ENCODE data around the gene MNAT1.

Gene MNAT1

GRCh38 chr14:60970146-60970545 is 235.6 kb downstream of the MNAT1 start:
- no peak overlapping the region for H3K4me3 ChIP-seq (ENCODE audit: low read length)
- no peak overlapping the region for H3K27ac ChIP-seq (ENCODE audit: low read depth, low read length)
- no peak for TF ChIP-seq CTCF (IDR thresholded peaks at IDR 0.05; ENCODE audit: low read depth, low read length, poor library complexity, severe bottlenecking)
- TF ChIP-seq EZH2phosphoT487 (IDR thresholded peaks at IDR 0.05; ENCODE audit: borderline replicate concordance, low read length) = no peak
- no peaks in the 10 kb centered on the region for H3K9me2 ChIP-seq (replicated peaks; ENCODE audit: control insufficient read depth, low read length)
- no peaks in the 10 kb centered on the region for H3K9me3 ChIP-seq (ENCODE audit: control insufficient read depth, insufficient read depth, low read length)
- H3K36me3 ChIP-seq (ENCODE audit: control insufficient read depth, low read length) = peaks cover 26% of the 10 kb centered on the region
- H3K4me2 ChIP-seq (ENCODE audit: low read length) = no peak overlapping the region
- H3K79me2 ChIP-seq (ENCODE audit: control insufficient read depth, low read length) = no peaks in the 10 kb centered on the region
- no peaks in the 10 kb centered on the region for H3K27me3 ChIP-seq (ENCODE audit: control insufficient read depth, low read length)
- H3K4me1 ChIP-seq (ENCODE audit: control insufficient read depth, low read length) = peaks cover 14% of the 10 kb centered on the region
- no peaks in the 10 kb centered on the region for H4K20me1 ChIP-seq (ENCODE audit: control insufficient read depth, insufficient read depth, low read depth, low read length)
- H3F3A ChIP-seq (ENCODE audit: control insufficient read depth, insufficient read depth) = peaks cover 7% of the 10 kb centered on the region; the same call in 1 of the 2 replicates

GRCh38 chr14:60971271-60971670 is 236.7 kb downstream of the MNAT1 start:
- no peak overlapping the region for H3K4me2 ChIP-seq (ENCODE audit: low read length)
- H3K4me1 ChIP-seq (ENCODE audit: control insufficient read depth, low read length) = peaks cover 14% of the 10 kb centered on the region
- H3K36me3 ChIP-seq (ENCODE audit: control insufficient read depth, low read length) = peaks cover 37% of the 10 kb centered on the region
- H3K9me3 ChIP-seq (ENCODE audit: control insufficient read depth, insufficient read depth, low read length) = no peaks in the 10 kb centered on the region
- H3K4me3 ChIP-seq (ENCODE audit: low read length) = no peak overlapping the region
- H3F3A ChIP-seq (ENCODE audit: control insufficient read depth, insufficient read depth) = peaks cover 7% of the 10 kb centered on the region; the same call in 1 of the 2 replicates
- H3K27me3 ChIP-seq (ENCODE audit: control insufficient read depth, low read length) = no peaks in the 10 kb centered on the region
- H4K20me1 ChIP-seq (ENCODE audit: control insufficient read depth, insufficient read depth, low read depth, low read length) = no peaks in the 10 kb centered on the region
- TF ChIP-seq CTCF (IDR thresholded peaks at IDR 0.05; ENCODE audit: low read depth, low read length, poor library complexity, severe bottlenecking) (no peak), EZH2phosphoT487 (IDR thresholded peaks at IDR 0.05; ENCODE audit: borderline replicate concordance, low read length) (no peak)
- H3K9me2 ChIP-seq (replicated peaks; ENCODE audit: control insufficient read depth, low read length) = no peaks in the 10 kb centered on the region
- H3K79me2 ChIP-seq (ENCODE audit: control insufficient read depth, low read length) = peaks cover 1% of the 10 kb centered on the region; the same call in 1 of the 2 replicates
- H3K27ac ChIP-seq (ENCODE audit: low read depth, low read length) = no peak overlapping the region

GRCh38 chr14:60972295-60972694 is 237.7 kb downstream of the MNAT1 start:
- Histone ChIP-seq H3K4me2 (ENCODE audit: low read length) (no peak overlapping the region), H4K20me1 (ENCODE audit: control insufficient read depth, insufficient read depth, low read depth, low read length) (no peaks in the 10 kb centered on the region)
- no peak for TF ChIP-seq EZH2phosphoT487 (IDR thresholded peaks at IDR 0.05; ENCODE audit: borderline replicate concordance, low read length)
- TF ChIP-seq CTCF (IDR thresholded peaks at IDR 0.05; ENCODE audit: low read depth, low read length, poor library complexity, severe bottlenecking) = no peak

More at GRCh38 chr14:60972295-60972694, 237.7 kb downstream of the MNAT1 start:
- Histone ChIP-seq H3K9me2 (replicated peaks; ENCODE audit: control insufficient read depth, low read length) (no peaks in the 10 kb centered on the region), H3K79me2 (ENCODE audit: control insufficient read depth, low read length) (peaks cover 2% of the 10 kb centered on the region; the same call in 1 of the 2 replicates), H3K27me3 (ENCODE audit: control insufficient read depth, low read length) (no peaks in the 10 kb centered on the region), H3K4me3 (ENCODE audit: low read length) (no peak overlapping the region), H3K4me1 (ENCODE audit: control insufficient read depth, low read length) (peaks cover 9% of the 10 kb centered on the region), H3K36me3 (ENCODE audit: control insufficient read depth, low read length) (peaks cover 47% of the 10 kb centered on the region), H3K9me3 (ENCODE audit: control insufficient read depth, insufficient read depth, low read length) (no peaks in the 10 kb centered on the region), H3K27ac (ENCODE audit: low read depth, low read length) (no peak overlapping the region), H3F3A (ENCODE audit: control insufficient read depth, insufficient read depth) (peaks cover 7% of the 10 kb centered on the region; the same call in 1 of the 2 replicates)
